Stimulated activated naive CD8-positive, alpha-beta T cell treated with anti-CD3 and anti-CD28 coated beads, Interleukin-15, Interleukin-2, amounts not matched to agents 100 ng/mL and 50 ng/mL, for 24 hours (primary cell): ENCODE measurements around the gene FUBP3.

ENCODE experiments used
- H3K27ac Mint-ChIP-seq: one replicate; pipeline ENCODE4 v1.8.0; 2021; ENCODE audit warnings: mild to moderate bottlenecking, mixed read lengths
- H3K27me3 Mint-ChIP-seq: one replicate; pipeline ENCODE4 v1.8.0; 2021; ENCODE audit warnings: mixed read lengths
- H3K36me3 Mint-ChIP-seq: one replicate; pipeline ENCODE4 v1.8.0; 2021; ENCODE audit warnings: low read depth, mixed read lengths
- H3K4me1 Mint-ChIP-seq: one replicate; pipeline ENCODE4 v1.8.0; 2021; ENCODE audit warnings: low read depth, mixed read lengths
- H3K4me3 Mint-ChIP-seq: one replicate; pipeline ENCODE4 v1.8.0; 2021; ENCODE audit warnings: mild to moderate bottlenecking, mixed read lengths
- H3K9me3 Mint-ChIP-seq: one replicate; pipeline ENCODE4 v1.8.0; 2021; ENCODE audit warnings: mixed read lengths

The FUBP3 gene

DNA sequence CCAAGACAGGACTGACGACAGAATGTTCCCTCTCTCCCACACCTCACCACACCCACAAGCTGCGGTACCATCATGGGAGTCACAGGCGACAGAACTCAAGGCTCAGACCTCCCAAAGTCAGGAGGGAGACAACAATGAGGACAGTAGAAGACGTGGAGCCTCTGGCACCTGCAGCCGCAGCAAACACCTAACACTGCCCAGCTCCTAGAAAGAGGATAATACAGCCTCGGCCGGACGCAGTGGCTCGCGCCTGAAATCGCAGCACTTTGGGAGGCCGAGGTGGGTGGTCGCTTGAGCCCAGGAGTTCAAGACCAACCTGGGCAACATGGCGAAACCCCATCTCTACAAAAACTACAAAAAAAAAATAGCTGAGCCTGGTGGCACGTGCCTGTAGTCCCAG lies 71.8 kb downstream of the FUBP3 start:
- Mint-ChIP-seq H3K36me3 (no peaks in the 10 kb centered on the region), H3K27me3 (peaks cover 17% of the 10 kb centered on the region), H3K4me1 (no peaks in the 10 kb centered on the region), H3K9me3 (peaks cover 3% of the 10 kb centered on the region), H3K27ac (no peak overlapping the region), H3K4me3 (no peak overlapping the region)

DNA sequence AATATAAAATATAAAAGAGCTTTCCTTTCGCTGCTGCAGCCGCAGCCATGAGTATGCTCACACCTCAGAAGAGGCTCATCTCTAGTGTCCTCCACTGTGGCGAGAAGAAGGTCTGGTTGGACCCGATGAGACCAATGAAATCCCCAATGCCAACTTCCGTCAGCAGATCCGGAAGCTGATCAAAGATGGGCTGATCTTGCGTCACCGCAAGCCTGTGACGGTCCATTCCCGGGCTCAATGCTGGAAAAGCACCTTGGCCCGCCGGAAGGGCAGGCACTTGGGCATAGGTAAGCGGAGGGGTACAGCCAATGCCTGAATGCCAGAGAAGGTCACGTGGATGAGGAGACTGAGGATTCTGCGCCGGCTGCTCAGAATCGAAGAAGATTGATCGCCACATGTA lies 72.4 kb downstream of the FUBP3 start:
- H3K27ac Mint-ChIP-seq: no peak overlapping the region
- no peaks in the 10 kb centered on the region for H3K9me3 Mint-ChIP-seq
- H3K36me3 Mint-ChIP-seq: no peaks in the 10 kb centered on the region
- H3K4me3 Mint-ChIP-seq: no peak overlapping the region
- peaks cover 21% of the 10 kb centered on the region for H3K27me3 Mint-ChIP-seq
- H3K4me1 Mint-ChIP-seq: no peaks in the 10 kb centered on the region

DNA sequence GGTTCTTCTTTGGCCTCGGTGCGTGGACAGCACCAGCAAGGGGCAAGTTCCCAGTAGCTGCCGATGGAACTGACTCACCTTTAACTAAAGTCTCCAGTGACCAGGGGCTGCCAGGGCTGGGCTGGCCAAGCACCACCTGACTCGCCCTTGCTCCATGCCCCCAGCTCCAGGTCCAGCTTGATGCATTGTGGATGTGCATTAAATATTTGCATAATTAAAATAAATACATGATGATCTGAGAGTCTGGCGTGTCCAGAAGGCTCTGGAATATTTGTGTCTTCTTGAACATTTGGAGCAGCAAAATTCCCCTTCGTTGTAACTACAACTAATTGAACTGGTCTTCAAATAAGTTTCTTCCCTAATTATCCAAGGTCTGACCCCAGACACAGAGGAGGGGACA lies 75.5 kb downstream of the FUBP3 start:
- no peak overlapping the region for H3K27ac Mint-ChIP-seq
- no peak overlapping the region for H3K4me3 Mint-ChIP-seq
- H3K9me3 Mint-ChIP-seq: no peaks in the 10 kb centered on the region
- H3K36me3 Mint-ChIP-seq: no peaks in the 10 kb centered on the region
- peaks cover 39% of the 10 kb centered on the region for H3K27me3 Mint-ChIP-seq
- no peaks in the 10 kb centered on the region for H3K4me1 Mint-ChIP-seq

DNA sequence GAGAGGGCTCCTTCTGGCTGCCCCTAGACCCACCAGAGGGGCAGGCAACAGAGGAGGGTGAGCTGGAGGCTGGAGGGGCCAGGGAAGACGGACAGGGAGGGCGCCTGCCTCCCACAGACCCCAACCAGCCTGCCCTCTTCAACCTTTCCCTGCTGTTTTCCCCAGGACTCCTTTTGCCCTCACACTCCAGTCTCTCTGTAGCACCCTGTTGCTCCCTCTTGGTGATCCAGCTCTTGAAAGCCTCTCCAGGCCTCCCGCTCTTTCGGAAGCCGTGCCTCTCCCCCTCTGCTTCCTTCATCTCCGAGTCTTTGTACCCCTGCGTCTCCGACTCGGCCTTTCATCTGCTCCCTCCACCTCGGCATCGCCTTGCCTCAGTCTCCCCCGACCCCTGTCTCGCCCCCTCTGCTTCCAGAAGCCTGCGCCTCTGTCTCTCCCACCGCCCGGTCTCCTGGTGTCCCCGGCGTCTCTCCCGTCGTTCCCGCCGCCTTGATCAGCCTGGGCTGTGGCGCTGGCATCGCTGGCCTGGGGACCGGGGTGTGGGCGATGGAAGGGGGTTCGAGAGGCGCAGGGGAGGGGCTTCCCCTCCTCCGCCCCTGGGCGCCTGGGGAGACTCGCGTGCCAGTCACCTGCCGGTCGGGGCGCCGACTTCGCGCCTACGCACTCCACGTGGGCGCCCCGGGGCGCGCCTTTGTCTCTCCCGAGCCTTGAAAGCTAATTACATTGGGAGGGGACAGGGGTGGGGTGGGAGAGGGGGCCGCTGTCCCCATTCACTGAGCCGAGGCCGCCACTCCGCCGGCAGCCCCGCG lies 79.7 kb downstream of the FUBP3 start:
- no peaks in the 10 kb centered on the region for H3K9me3 Mint-ChIP-seq
- no peak overlapping the region for H3K4me3 Mint-ChIP-seq
- H3K27me3 Mint-ChIP-seq: peaks cover 55% of the 10 kb centered on the region
- H3K4me1 Mint-ChIP-seq: peaks cover 12% of the 10 kb centered on the region
- no peaks in the 10 kb centered on the region for H3K36me3 Mint-ChIP-seq
- H3K27ac Mint-ChIP-seq: no peak overlapping the region

DNA sequence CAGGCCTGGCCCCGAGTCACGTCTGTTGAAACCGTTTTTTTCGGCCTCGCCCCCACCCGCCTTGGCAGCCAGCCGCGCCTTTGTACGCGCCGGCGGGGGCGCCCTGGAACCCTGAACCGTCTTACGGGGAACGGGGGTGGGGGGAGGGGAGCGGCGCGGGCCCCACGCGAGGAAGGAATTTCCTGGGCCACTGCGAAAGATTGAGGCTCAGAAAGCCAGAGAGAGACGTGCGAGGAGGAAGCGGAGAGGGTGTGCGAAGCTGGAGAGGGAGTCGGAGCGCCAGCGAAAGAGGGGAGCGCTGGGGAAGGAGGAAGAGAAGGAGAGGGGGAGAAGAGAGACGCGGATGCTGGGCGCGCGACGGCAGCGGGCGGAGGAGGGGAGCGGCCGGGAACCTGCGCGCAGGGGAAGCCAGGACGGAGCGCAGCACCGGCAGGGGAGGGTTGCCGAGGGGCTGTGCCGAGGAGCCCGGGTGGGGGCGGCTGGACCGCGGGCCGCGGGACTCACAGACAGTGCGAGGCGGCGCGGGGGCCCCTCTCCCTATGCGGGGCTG lies 80.4 kb downstream of the FUBP3 start:
- Mint-ChIP-seq H3K27me3 (peaks cover 57% of the 10 kb centered on the region), H3K36me3 (no peaks in the 10 kb centered on the region), H3K4me3 (peak overlapping the region; percentile 48), H3K4me1 (peaks cover 12% of the 10 kb centered on the region), H3K27ac (no peak overlapping the region), H3K9me3 (no peaks in the 10 kb centered on the region)

DNA sequence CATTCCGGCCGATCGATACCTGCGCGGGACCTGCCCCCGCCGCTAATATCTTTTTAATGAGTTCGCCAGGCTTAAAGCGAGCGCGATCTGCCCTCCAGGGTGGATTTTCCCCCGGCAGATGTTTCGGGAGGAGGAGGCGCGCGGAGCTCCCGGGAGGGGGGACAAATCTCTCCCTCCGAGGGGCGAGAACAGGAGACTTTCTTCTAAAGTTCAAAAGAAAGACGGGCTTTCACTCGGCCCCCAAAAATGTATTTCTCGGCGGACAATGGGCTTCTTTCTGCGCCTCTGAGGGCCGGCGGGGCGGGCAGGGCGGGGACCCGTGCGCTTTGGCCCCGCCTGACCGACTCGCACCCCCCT lies 80.9 kb downstream of the FUBP3 start:
- Mint-ChIP-seq H3K27me3 (peaks cover 61% of the 10 kb centered on the region), H3K27ac (no peak overlapping the region), H3K4me3 (no peak overlapping the region), H3K36me3 (no peaks in the 10 kb centered on the region), H3K4me1 (peaks cover 16% of the 10 kb centered on the region), H3K9me3 (no peaks in the 10 kb centered on the region)

DNA sequence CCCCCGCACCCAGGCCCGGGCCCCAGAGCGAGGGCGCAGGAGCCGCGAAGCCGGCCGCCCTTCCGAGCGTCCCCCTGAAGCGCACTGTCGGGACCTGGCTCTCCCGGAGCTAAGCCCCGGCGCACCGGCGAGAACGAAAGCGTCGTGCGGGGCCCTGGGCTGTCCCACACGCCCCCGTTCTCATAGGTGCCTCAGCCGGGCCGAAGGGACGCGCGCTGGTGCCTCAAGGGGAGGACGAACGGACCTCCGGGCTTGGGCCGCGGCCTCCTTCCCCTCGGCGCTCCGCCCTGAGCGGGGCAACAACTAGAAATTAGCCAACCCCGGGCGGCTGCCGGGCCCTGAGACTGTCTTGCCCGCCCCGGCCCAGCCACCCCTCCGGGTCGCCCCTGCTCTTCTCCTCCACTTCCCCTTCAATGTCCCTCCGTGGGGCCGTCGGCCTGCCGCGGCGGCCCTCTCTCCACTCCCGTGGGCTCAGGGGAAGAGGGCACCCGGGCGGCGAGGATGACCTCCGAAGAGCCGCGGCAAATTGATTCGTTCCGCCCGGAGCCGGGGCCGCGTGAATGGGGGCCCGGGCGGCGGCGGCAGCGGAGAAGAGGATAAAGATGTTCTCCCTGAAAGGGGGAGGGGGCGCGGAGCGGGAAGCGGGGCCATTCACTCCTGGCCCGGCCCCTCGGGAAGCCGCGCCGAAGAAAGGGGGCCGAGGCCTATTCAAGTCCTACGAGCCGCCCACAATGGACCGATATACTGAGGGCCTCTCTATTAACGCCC lies 81.5 kb downstream of the FUBP3 start:
- no peak overlapping the region for H3K27ac Mint-ChIP-seq
- H3K36me3 Mint-ChIP-seq: no peaks in the 10 kb centered on the region
- H3K4me3 Mint-ChIP-seq: no peak overlapping the region
- peaks cover 60% of the 10 kb centered on the region for H3K27me3 Mint-ChIP-seq
- peaks cover 19% of the 10 kb centered on the region for H3K4me1 Mint-ChIP-seq
- no peaks in the 10 kb centered on the region for H3K9me3 Mint-ChIP-seq

DNA sequence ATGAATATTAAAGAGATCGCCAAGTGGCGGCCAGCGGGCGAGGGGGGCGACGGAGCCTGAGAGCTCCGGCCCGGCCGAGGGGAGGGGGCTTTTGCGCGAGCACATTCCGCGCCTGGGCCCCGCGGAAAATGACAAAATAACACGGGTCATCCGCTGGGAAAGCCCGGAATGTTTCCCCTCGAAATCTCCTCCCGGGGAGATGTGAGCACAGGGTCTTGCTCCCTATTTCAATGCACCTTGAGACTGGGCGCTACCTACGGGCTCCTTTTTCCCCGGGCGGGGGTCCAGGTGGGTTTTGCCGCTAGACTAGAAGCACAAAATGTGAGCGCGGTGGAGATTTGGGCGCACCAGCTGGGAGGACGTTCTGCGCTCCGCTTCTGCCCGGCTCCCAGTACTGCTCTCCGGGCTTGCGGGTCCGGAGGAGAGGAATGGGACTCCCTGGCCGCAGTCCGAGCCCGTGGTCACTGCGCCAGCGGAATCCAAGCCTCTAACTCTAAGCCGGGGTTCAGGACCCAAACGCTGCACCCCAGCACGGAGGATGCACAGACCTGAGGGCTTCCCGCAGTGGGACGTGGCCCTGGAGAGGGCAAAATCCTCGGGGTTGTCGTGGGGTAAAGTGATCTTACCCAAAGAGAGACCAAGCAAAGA lies 82.2 kb downstream of the FUBP3 start:
- Mint-ChIP-seq H3K4me1 (peaks cover 23% of the 10 kb centered on the region), H3K27ac (peak overlapping the region; percentile 36), H3K27me3 (peaks cover 61% of the 10 kb centered on the region), H3K36me3 (no peaks in the 10 kb centered on the region), H3K9me3 (no peaks in the 10 kb centered on the region), H3K4me3 (no peak overlapping the region)

DNA sequence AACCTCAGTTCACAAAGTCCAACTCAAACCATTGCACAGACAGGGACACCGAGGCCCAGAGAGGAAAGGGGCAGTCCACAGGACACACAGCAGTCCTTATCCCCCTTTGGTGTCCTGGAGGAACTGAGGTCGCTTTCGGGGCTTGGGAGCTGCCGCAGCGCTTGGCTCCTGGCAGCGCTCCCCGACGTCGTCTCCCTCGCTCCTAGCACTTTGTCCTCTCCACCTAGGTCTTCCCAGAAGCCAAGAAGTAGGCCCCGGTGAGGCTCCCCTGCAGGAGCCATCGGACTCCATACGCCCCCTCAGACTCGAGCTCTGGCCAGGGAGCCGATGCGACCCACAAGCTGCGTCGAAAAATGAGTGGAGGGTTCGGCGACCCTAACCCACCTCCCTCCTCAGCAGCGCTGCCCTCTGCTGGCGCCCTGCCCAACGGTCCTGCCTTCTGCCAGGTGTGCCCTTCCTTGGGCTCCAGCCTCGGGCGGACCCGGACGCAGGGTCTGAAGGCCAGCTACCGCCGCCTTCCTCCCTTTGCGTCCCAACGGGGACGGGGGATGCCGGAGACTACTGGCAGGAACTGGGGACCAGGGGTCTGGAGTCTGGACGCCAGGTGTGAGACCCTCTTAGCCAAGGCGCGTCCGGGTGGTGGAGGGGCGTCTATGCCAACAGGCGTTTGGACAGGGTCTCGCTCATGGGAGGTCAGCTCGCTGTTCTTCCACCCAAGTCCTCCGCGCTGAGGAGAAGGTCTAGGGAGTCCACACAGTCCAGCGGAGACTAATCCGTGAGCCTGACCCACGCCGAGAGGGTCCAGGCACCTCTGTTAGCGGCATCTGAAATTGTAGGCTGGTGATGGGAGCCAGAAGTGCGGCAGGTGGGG lies 83.0 kb downstream of the FUBP3 start:
- no peaks in the 10 kb centered on the region for H3K9me3 Mint-ChIP-seq
- no peaks in the 10 kb centered on the region for H3K36me3 Mint-ChIP-seq
- peaks cover 61% of the 10 kb centered on the region for H3K27me3 Mint-ChIP-seq
- peaks cover 23% of the 10 kb centered on the region for H3K4me1 Mint-ChIP-seq
- peak overlapping the region; percentile 41 for H3K4me3 Mint-ChIP-seq
- peak overlapping the region; percentile 36 for H3K27ac Mint-ChIP-seq

DNA sequence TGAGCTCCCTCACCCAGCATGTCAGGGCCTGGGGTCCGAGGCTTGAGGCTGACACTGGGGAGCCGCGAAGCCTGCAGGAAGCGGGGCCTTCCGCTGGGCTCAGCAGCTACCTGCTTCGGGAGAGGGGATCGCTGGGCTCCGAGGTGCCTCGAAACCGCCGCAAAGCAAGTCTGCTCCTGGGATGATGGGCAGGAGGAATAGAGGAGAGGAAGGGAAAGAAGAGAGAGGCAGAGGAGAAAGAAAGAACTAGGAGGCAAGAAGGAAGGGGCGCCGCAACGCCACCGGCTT lies 83.5 kb downstream of the FUBP3 start:
- H3K4me1 Mint-ChIP-seq: peaks cover 23% of the 10 kb centered on the region
- peaks cover 63% of the 10 kb centered on the region for H3K27me3 Mint-ChIP-seq
- H3K4me3 Mint-ChIP-seq: peak overlapping the region; percentile 41
- H3K27ac Mint-ChIP-seq: no peak overlapping the region
- no peaks in the 10 kb centered on the region for H3K9me3 Mint-ChIP-seq
- H3K36me3 Mint-ChIP-seq: no peaks in the 10 kb centered on the region

DNA sequence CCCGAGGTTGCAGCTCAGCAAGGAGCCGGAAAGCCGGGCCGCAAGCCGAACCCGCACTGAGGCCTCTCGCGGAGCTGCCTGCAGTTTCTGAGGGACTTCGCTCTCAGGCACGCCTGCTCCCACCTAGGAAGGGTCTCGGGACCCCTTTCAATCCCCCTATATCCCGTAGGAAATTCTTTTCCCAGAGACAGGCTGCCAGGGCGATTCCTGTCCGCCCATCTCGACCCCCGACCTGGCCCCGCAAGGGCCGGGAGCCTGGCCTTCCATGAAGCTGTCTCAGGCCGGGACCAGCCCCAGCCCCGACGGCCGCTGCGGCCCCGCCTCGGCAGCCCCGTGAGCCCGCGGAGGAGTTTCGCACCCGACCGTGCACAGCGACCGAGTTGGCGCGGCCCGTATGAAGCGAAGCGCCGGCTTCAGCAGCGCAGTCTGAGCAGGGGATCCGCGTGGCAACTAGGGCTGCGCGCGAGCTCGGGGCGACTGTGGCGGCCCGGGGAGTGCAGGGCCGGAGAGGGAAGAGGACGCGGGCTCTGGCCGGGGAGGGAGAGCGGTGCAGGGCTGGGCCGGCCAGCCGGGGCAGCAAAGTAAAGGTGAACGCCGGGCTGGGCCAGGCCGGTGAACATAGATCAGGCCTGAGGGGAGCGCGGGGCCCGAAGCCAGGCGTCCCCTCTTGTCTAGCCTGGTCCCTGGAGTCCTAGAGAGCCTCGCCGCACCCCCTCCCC lies 84.0 kb downstream of the FUBP3 start:
- Mint-ChIP-seq H3K27me3 (peaks cover 63% of the 10 kb centered on the region), H3K27ac (no peak overlapping the region), H3K4me1 (peaks cover 23% of the 10 kb centered on the region), H3K9me3 (no peaks in the 10 kb centered on the region), H3K36me3 (no peaks in the 10 kb centered on the region), H3K4me3 (peak overlapping the region; percentile 41)

DNA sequence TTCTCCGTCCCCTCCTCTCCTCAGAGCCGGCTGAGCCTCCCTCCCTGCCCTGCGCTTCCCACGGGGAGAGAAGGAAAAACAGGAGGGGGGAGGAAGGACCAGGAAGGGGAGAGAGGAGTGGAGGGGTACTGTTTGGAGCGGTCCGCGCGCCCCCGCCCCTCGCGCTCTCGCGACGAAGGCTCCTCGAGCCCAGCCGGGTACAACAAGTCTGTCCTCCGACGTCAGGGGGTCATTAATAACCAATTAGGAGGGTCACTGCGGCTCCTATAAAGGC lies 84.5 kb downstream of the FUBP3 start:
- Mint-ChIP-seq H3K36me3 (no peaks in the 10 kb centered on the region), H3K27ac (no peak overlapping the region), H3K27me3 (peaks cover 60% of the 10 kb centered on the region), H3K4me1 (peaks cover 23% of the 10 kb centered on the region), H3K9me3 (no peaks in the 10 kb centered on the region), H3K4me3 (no peak overlapping the region)

DNA sequence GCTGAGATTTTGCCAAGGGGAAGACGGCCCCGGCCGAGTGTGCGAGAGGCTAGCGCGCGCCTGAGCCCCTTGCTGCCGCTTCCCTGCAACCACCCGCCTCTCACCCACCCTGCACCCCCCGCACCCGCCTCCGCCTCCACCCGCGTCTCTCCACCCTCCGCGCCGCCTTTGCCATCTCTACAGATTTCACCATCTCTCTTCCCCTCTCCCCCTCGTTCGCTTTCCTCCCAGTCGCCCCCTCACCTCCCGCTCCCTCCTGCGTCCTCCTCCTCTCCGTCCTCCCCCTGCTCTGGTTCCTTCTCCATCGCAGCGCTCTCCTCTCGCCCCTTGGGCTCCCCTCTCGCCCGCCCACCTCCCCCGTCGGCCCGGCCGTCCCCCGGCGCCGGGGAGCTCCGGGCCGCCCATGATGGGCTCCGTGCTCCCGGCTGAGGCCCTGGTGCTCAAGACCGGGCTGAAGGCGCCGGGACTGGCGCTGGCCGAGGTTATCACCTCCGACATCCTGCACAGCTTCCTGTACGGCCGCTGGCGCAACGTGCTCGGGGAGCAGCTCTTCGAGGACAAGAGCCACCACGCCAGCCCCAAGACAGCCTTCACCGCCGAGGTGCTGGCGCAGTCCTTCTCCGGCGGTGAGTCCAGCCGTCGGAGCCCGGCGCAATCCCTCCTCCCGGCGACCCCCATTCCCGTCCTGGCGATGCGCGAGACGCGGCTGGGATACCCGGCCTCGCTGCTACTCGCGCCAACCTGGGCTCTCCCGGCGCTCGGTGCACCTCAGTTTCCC lies 85.1 kb downstream of the FUBP3 start, which contains the start of gene PRDM12:
Gene PRDM12 (plus strand): TSS at position 344 of the 778 bp plus-strand sequence. CDS start 60 bp downstream, at position 404.
- peak within 1 kb of the TSS; percentile 40 for H3K4me3 Mint-ChIP-seq
- H3K36me3 Mint-ChIP-seq: no peaks in the 10 kb centered on the region
- peaks cover 23% of the 10 kb centered on the region for H3K4me1 Mint-ChIP-seq
- no peaks in the 10 kb centered on the region for H3K9me3 Mint-ChIP-seq
- H3K27ac Mint-ChIP-seq: no peak within 1 kb of the TSS
- peaks cover 57% of the 10 kb centered on the region for H3K27me3 Mint-ChIP-seq
